DMS153 (cell line): ENCODE data around the gene GCA.

Experiments
- DNase-seq: peaks from one replicate; lab custom pipeline; 2025; lab: John Stamatoyannopoulos, UW

The GCA gene

GRCh38 chr2:162328424-162329157, 15.3 kb upstream of the GCA start:
- DNase-seq, result no peak

GRCh38 chr2:162330881-162331280, 13.1 kb upstream of the GCA start:
- DNase-seq, result no peak

- DNase-seq, result no peak
Observed at GRCh38 chr2:162333968-162334367, 10.0 kb upstream of the GCA start.

- DNase-seq, result no peak
Observed at GRCh38 chr2:162337868-162338267, 6.1 kb upstream of the GCA start.

GRCh38 chr2:162340822-162341221, 3.1 kb upstream of the GCA start:
- DNase-seq, result no peak

GRCh38 chr2:162342321-162342720, 1.6 kb upstream of the GCA start:
- DNase-seq, result no peak

- DNase-seq, result no peak
Observed at GRCh38 chr2:162342841-162343240, 1.1 kb upstream of the GCA start.

GRCh38 chr2:162343492-162343823, 474 bp upstream of the GCA start:
- no peak for DNase-seq

GRCh38 chr2:162344617-162344950, 652 bp downstream of the GCA start:
- DNase-seq, result no peak

GRCh38 chr2:162365392-162365791, 21.5 kb downstream of the GCA start:
- DNase-seq, result no peak

GRCh38 chr2:162368494-162368893, 24.6 kb downstream of the GCA start:
- no peak for DNase-seq

- no peak for DNase-seq
Observed at GRCh38 chr2:162369551-162369950, 25.6 kb downstream of the GCA start.

GRCh38 chr2:162370931-162371330, 27.0 kb downstream of the GCA start:
- no peak for DNase-seq

- no peak for DNase-seq
Observed at GRCh38 chr2:162372818-162373217, 28.9 kb downstream of the GCA start.

- DNase-seq, result no peak
Observed at GRCh38 chr2:162379719-162380580, 36.0 kb downstream of the GCA start.

GRCh38 chr2:162381851-162382250, 37.9 kb downstream of the GCA start:
- no peak for DNase-seq

GRCh38 chr2:162382278-162382677, 38.3 kb downstream of the GCA start:
- no peak for DNase-seq

GRCh38 chr2:162385536-162385935, 41.6 kb downstream of the GCA start:
- no peak for DNase-seq

- no peak for DNase-seq
Observed at GRCh38 chr2:162390801-162391200, 46.9 kb downstream of the GCA start.

- DNase-seq, result no peak
Observed at GRCh38 chr2:162400336-162400735, 56.4 kb downstream of the GCA start.

- no peak for DNase-seq
Observed at GRCh38 chr2:162401871-162402270, 57.9 kb downstream of the GCA start.

- no peak for DNase-seq
Observed at GRCh38 chr2:162403884-162404283, 60.0 kb downstream of the GCA start.
